MM.1S (cell line): ENCODE results near the gene GDPD5.

Experiments used
- DNase-seq: peaks from one replicate; pipeline ENCODE4 v3.0.0-alpha.2; 2015
- H2AFZ ChIP-seq: fragments of 300-600 bp; sonication (generic); 2 replicates; pipeline ENCODE4 v1.6.0; 2016; ENCODE audit warnings: antibody characterized with exemption, low read length
- H3F3A ChIP-seq: fragments of 300-600 bp; sonication (generic); 2 replicates; pipeline ENCODE4 v1.6.1; 2016; ENCODE audit warnings: mild to moderate bottlenecking, antibody characterized with exemption, low read length, moderate library complexity, mixed read lengths; ENCODE audit not compliant: insufficient read depth
- H3K27ac ChIP-seq: fragments of 300-600 bp; sonication (generic); 2 replicates; pipeline ENCODE4 v1.5.1; 2016; ENCODE audit warnings: mild to moderate bottlenecking, low read length
- H3K27me3 ChIP-seq: fragments of 300-600 bp; sonication (generic); replicated peaks from 2 replicates; pipeline ENCODE4 v1.6.0; 2016; ENCODE audit warnings: low read length; ENCODE audit not compliant: insufficient read depth
- H3K36me3 ChIP-seq: fragments of 300-600 bp; sonication (generic); replicated peaks from 2 replicates; pipeline ENCODE4 v1.6.1; 2016; ENCODE audit warnings: mild to moderate bottlenecking, low read length, mixed read lengths; ENCODE audit not compliant: insufficient read depth
- H3K4me1 ChIP-seq: fragments of 300-600 bp; sonication (generic); 2 replicates; pipeline ENCODE4 v1.6.1; 2016; ENCODE audit warnings: low read length, mixed read lengths
- H3K4me2 ChIP-seq: fragments of 300-600 bp; sonication (generic); 2 replicates; pipeline ENCODE4 v1.6.0; 2016; ENCODE audit warnings: low read depth, low read length
- H3K4me3 ChIP-seq: fragments of 300-600 bp; sonication (generic); 2 replicates; pipeline ENCODE4 v1.5.1; 2016; ENCODE audit warnings: low read length, mixed read lengths
- H3K79me2 ChIP-seq: fragments of 300-600 bp; sonication (generic); 2 replicates; pipeline ENCODE4 v1.6.1; 2016; ENCODE audit warnings: mixed run types, low read length, mixed read lengths
- H3K9ac ChIP-seq: fragments of 300-600 bp; sonication (generic); 2 replicates; pipeline ENCODE4 v1.6.1; 2016; ENCODE audit warnings: low read length, mixed read lengths
- H3K9me2 ChIP-seq: fragments of 300-600 bp; sonication (generic); replicated peaks from 2 replicates; pipeline ENCODE4 v1.6.1; 2016; ENCODE audit warnings: mild to moderate bottlenecking, low read length, mixed read lengths; ENCODE audit not compliant: insufficient read depth
- H3K9me3 ChIP-seq: fragments of 300-600 bp; sonication (generic); replicated peaks from 2 replicates; pipeline ENCODE4 v1.6.1; 2016; ENCODE audit warnings: mild to moderate bottlenecking, low read length, mixed read lengths; ENCODE audit not compliant: insufficient read depth
- H4K20me1 ChIP-seq: fragments of 300-600 bp; sonication (generic); 2 replicates; pipeline ENCODE4 v1.6.1; 2016; ENCODE audit warnings: mild to moderate bottlenecking, low read length, moderate library complexity, mixed read lengths; ENCODE audit not compliant: insufficient read depth
- EZH2 ChIP-seq: fragments of 300-600 bp; sonication (generic); optimal IDR thresholded peaks from 2 replicates; pipeline ENCODE3; 2017; ENCODE audit warnings: low read depth, mild to moderate bottlenecking, antibody characterized with exemption, low read length, mixed read lengths
- EZH2phosphoT487 ChIP-seq: fragments of 300-600 bp; sonication (generic); IDR thresholded peaks from 2 replicates; pipeline ENCODE4 v1.6.1; 2018; ENCODE audit warnings: antibody characterized with exemption, low read length
- TF ChIP-seq, protein P1 (sequence below): fragments of 300-600 bp; sonication (generic); IDR thresholded peaks from 2 replicates; pipeline ENCODE4 v1.5.1; 2016; ENCODE audit warnings: antibody characterized with exemption, low read length, mixed read lengths

The GDPD5 gene

DNA sequence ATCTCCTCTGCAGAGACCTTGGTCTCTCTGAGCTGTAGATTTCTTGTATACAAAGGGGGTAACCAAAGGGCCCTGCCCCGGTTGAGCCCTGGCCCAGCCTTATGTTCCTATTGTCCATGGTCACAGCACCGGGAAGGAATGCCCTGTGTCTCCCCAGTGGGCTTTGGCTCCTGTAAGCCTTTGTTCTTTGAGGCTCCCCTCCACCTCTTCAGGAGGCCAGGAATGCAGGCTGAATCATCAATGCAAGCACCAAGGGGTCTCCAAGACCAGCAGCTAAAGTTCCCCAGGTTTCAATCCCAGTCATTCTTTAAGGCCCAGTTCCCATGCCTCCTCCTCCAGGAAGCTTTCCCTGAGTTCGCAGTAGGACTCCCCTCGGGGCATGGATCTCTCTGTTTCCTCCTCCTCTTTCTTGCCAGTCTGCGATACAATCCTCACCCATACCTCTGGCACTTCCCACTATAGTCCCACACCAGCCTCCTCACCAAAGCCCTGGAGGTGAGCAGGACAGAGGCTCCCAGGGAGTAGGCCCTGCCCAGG, 63.6 kb downstream of the GDPD5 start:
- no peaks in the 10 kb centered on the region for H3K9me2 ChIP-seq
- no peaks in the 10 kb centered on the region for H3K4me1 ChIP-seq
- H3K4me3 ChIP-seq, result no peak overlapping the region
- H3F3A ChIP-seq, result no peaks in the 10 kb centered on the region
- no peaks in the 10 kb centered on the region for H3K79me2 ChIP-seq
- no peaks in the 10 kb centered on the region for H4K20me1 ChIP-seq
- H3K27me3 ChIP-seq, result peaks cover 13% of the 10 kb centered on the region
- no peak for DNase-seq
- no peak overlapping the region for H3K4me2 ChIP-seq
- no peak overlapping the region for H3K9ac ChIP-seq
- H2AFZ ChIP-seq, result no peak overlapping the region
- TF ChIP-seq, protein P1, sequence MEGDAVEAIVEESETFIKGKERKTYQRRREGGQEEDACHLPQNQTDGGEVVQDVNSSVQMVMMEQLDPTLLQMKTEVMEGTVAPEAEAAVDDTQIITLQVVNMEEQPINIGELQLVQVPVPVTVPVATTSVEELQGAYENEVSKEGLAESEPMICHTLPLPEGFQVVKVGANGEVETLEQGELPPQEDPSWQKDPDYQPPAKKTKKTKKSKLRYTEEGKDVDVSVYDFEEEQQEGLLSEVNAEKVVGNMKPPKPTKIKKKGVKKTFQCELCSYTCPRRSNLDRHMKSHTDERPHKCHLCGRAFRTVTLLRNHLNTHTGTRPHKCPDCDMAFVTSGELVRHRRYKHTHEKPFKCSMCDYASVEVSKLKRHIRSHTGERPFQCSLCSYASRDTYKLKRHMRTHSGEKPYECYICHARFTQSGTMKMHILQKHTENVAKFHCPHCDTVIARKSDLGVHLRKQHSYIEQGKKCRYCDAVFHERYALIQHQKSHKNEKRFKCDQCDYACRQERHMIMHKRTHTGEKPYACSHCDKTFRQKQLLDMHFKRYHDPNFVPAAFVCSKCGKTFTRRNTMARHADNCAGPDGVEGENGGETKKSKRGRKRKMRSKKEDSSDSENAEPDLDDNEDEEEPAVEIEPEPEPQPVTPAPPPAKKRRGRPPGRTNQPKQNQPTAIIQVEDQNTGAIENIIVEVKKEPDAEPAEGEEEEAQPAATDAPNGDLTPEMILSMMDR, result no peak
- no peak for TF ChIP-seq EZH2
- no peak for TF ChIP-seq EZH2phosphoT487
- H3K9me3 ChIP-seq, result no peaks in the 10 kb centered on the region
- no peak overlapping the region for H3K27ac ChIP-seq
- no peaks in the 10 kb centered on the region for H3K36me3 ChIP-seq

DNA sequence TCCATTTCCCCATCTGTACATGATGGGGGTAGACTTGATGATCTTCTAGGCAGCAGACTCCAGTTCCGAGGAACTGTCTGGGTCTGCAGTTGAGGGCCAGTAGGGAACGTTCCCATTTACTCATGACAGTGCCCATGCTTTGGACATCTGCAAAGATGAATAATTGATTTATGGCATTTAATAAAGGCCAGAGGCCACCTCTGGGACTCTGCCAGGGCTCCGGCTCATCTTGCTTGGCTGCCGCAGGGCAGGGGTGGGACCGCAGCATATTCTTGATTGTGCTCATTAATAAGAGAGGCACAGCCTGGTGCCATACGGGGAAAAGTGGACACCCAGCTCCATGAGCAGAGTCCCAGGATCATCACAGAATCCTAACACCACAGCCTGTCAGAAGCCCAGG, 64.6 kb downstream of the GDPD5 start:
- DNase-seq, result no peak
- H3K9me3 ChIP-seq, result no peaks in the 10 kb centered on the region
- H3K4me3 ChIP-seq, result no peak overlapping the region
- H3K79me2 ChIP-seq, result no peaks in the 10 kb centered on the region
- H4K20me1 ChIP-seq, result no peaks in the 10 kb centered on the region
- H3K27me3 ChIP-seq, result peaks cover 16% of the 10 kb centered on the region
- no peak overlapping the region for H2AFZ ChIP-seq
- H3F3A ChIP-seq, result no peaks in the 10 kb centered on the region
- no peaks in the 10 kb centered on the region for H3K4me1 ChIP-seq
- no peaks in the 10 kb centered on the region for H3K36me3 ChIP-seq
- no peaks in the 10 kb centered on the region for H3K9me2 ChIP-seq
- H3K4me2 ChIP-seq, result no peak overlapping the region
- no peak overlapping the region for H3K27ac ChIP-seq
- TF ChIP-seq EZH2, result no peak
- TF ChIP-seq, protein P1, result no peak
- no peak for TF ChIP-seq EZH2phosphoT487
- H3K9ac ChIP-seq, result no peak overlapping the region

DNA sequence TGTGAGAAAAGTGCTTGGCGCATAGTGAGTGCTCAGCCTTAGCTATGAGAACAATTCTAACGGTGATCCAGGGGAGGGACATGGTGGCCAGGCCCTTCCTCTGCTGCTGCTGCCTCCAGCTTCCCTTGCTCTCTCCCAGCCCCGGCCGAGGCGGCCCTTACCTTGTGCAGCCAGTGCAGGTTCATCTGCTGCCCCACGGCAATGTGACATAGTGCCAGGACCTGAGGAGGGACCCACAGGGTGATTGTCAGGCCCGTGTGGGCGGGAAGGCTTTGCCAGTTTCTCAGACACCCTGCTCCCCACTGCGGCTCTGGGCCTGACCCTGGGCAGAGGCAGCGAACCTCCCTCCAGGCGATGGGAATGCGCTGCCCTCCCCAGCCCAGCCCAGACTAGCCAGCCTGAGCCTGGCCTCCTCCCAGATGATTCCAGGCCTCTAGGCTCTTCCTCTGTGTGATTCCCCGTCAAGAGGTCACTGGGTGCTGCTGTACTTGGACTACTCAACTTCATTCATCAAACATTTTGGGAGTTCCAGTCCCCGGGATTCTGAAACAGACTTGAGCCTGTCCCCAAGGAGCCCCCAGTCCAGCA, 69.1 kb downstream of the GDPD5 start:
- no peaks in the 10 kb centered on the region for H3K9me3 ChIP-seq
- no peaks in the 10 kb centered on the region for H3K79me2 ChIP-seq
- no peak for TF ChIP-seq EZH2
- TF ChIP-seq, protein P1, result no peak
- TF ChIP-seq EZH2phosphoT487, result no peak
- no peak overlapping the region for H3K4me2 ChIP-seq
- H2AFZ ChIP-seq, result no peak overlapping the region
- no peak overlapping the region for H3K9ac ChIP-seq
- H4K20me1 ChIP-seq, result no peaks in the 10 kb centered on the region
- no peak for DNase-seq
- no peaks in the 10 kb centered on the region for H3K36me3 ChIP-seq
- H3K27me3 ChIP-seq, result peaks cover 24% of the 10 kb centered on the region
- H3K4me1 ChIP-seq, result no peaks in the 10 kb centered on the region
- no peak overlapping the region for H3K4me3 ChIP-seq
- no peak overlapping the region for H3K27ac ChIP-seq
- H3F3A ChIP-seq, result no peaks in the 10 kb centered on the region
- H3K9me2 ChIP-seq, result no peaks in the 10 kb centered on the region
